Lung (tissue), 12 donors: ENCODE data around the gene RAB7B. TPM values are rescaled to one million over a fixed set of nuclear protein-coding genes. Genes with fewer than 3 reads are reported as not detected.

ENCODE experiments used
- ATAC-seq: fragments of 200-7000 bp; cut with Tn5 transposase; one replicate; pipeline ENCODE4 v1.9.1; 2020; ENCODE audit warnings: moderate number of reproducible peaks; ENCODE audit not compliant: insufficient read depth, low FRiP score
- DNase-seq, 3 donors: peaks; one replicate each; pipeline ENCODE4 v3.0.0-alpha.2; 2013 to 2017
- H3K27ac ChIP-seq, 2 donors: one replicate each; pipeline ENCODE4 v1.5.1; 2013; ENCODE audit warnings: mild to moderate bottlenecking in 2 of 2, moderate library complexity in 2 of 2, control low read depth in 1 of 2, inconsistent platforms in 1 of 2, low read depth in 1 of 2, low read length in 1 of 2
- H3K27me3 ChIP-seq, 3 donors: one replicate each; pipeline ENCODE4 v1.5.1; 2013; ENCODE audit warnings: low read length in 2 of 3; ENCODE audit not compliant: control insufficient read depth in 3 of 3, insufficient read depth in 3 of 3
- H3K36me3 ChIP-seq, 4 donors: one replicate each; pipeline ENCODE4 v1.5.1; 2013; ENCODE audit warnings: low read length in 4 of 4, mild to moderate bottlenecking in 1 of 4, moderate library complexity in 1 of 4; ENCODE audit not compliant: control insufficient read depth in 4 of 4, insufficient read depth in 4 of 4
- H3K4me1 ChIP-seq, 5 donors: one replicate each; pipeline ENCODE4 v1.5.1; 2013; ENCODE audit warnings: low read length in 5 of 5, mild to moderate bottlenecking in 2 of 5, moderate library complexity in 1 of 5; ENCODE audit not compliant: control insufficient read depth in 5 of 5, insufficient read depth in 5 of 5
- H3K4me3 ChIP-seq: one replicate; pipeline ENCODE4 v1.5.1; 2013; ENCODE audit warnings: mild to moderate bottlenecking, control low read depth, moderate library complexity
- H3K9ac ChIP-seq, 2 donors: one replicate each; pipeline ENCODE4 v1.5.1; 2013; ENCODE audit warnings: low read length in 2 of 2, control low read depth in 1 of 2; ENCODE audit not compliant: insufficient read depth in 1 of 2
- H3K9me3 ChIP-seq, 4 donors: one replicate each; pipeline ENCODE4 v1.5.1; 2013; ENCODE audit warnings: low read length in 3 of 4, mild to moderate bottlenecking in 1 of 4, moderate library complexity in 1 of 4; ENCODE audit not compliant: control insufficient read depth in 4 of 4, insufficient read depth in 3 of 4
- CTCF ChIP-seq: IDR thresholded peaks from 2 replicates; pipeline ENCODE4 v1.5.1; 2012; ENCODE audit warnings: mild to moderate bottlenecking; ENCODE audit errors: control extremely low read depth, extremely low read depth
- WGBS, 2 donors: extraction: QIAGEN DNeasy Blood & Tissue Kit; methylation state at CpG; one replicate each; pipeline ENCODE4 v1.1.7; 2013; 5-methylcytosine and 5-hydroxymethylcytosine counted together
- polyA plus RNA-seq, 2 donors: library from polyadenylated mRNA; stranded (reverse); fragments of 200-250 nt; gene quantifications; one replicate each; pipeline ENCODE4 v1.2.1, GENCODE V29; 2013
- total RNA-seq, 2 donors: library from RNA; depleted of rRNA in 1 of 2; stranded (reverse); fragments of >200 nt in 1 of 2; gene quantifications; one replicate each; pipeline ENCODE4 v1.2.1, GENCODE V29; 2014 to 2021
- donor health status: control.
- donor health status: control.
- donor health status: Bipolar disorder and iron deficiency.
- donor health status: healthy.
- donor health status: DM: yes; HTN: yes; CAD: no.

Gene RAB7B
- total and polyA plus RNA-seq, 4 donors: 3.4 to 16.2 (median 4.4) TPM

GRCh38 chr1:205950826-205951549, 52.2 kb downstream of the RAB7B start:
- H3K4me1 ChIP-seq: peaks cover 0 to 14% (median 5%) of the 10 kb centered on the region in 5 donors
- DNase-seq (no peak), ATAC-seq (peak; percentile 51)
- no peaks in the 10 kb centered on the region for H3K27me3 ChIP-seq
- TF ChIP-seq CTCF: no peak
- WGBS, 2 donors: 75 to 79% methylated on average over 7 of the region's 7 CpGs
- H3K27ac ChIP-seq: no peak overlapping the region
- no peak overlapping the region for H3K4me3 ChIP-seq
- H3K9me3 ChIP-seq: no peaks in the 10 kb centered on the region
- no peak overlapping the region for H3K9ac ChIP-seq
- no peaks in the 10 kb centered on the region for H3K36me3 ChIP-seq

GRCh38 chr1:205950280-205950679, 52.9 kb downstream of the RAB7B start:
- peaks cover 0 to 14% (median 5%) of the 10 kb centered on the region in 5 donors for H3K4me1 ChIP-seq
- no peak overlapping the region for H3K9ac ChIP-seq
- no peak overlapping the region for H3K4me3 ChIP-seq
- no peaks in the 10 kb centered on the region for H3K36me3 ChIP-seq
- TF ChIP-seq CTCF: no peak
- 72 to 79% methylated on average over 8 of the region's 8 CpGs for WGBS, 2 donors
- no peaks in the 10 kb centered on the region for H3K27me3 ChIP-seq
- DNase-seq: no peak
- H3K27ac ChIP-seq: no peak overlapping the region
- ATAC-seq: no peak
- H3K9me3 ChIP-seq: no peaks in the 10 kb centered on the region

GRCh38 chr1:205949753-205950152, 53.4 kb downstream of the RAB7B start:
- peaks cover 0 to 14% (median 5%) of the 10 kb centered on the region in 5 donors for H3K4me1 ChIP-seq
- H3K27ac ChIP-seq: no peak overlapping the region
- H3K36me3 ChIP-seq: no peaks in the 10 kb centered on the region
- ATAC-seq: no peak
- no peak overlapping the region for H3K4me3 ChIP-seq
- WGBS, 2 donors: 95 to 100% methylated on average over 1 of the region's 1 CpG
- TF ChIP-seq CTCF: no peak
- DNase-seq: no peak
- no peaks in the 10 kb centered on the region for H3K9me3 ChIP-seq
- H3K9ac ChIP-seq: no peak overlapping the region
- no peaks in the 10 kb centered on the region for H3K27me3 ChIP-seq
